Hepatocyte (in vitro differentiated cells): Measurements from ENCODE around the gene ELMO3. TPM values are rescaled to one million over a fixed set of nuclear protein-coding genes. Genes with fewer than 3 reads are reported as not detected.

Experiments used
- DNase-seq: peaks from one replicate; pipeline ENCODE4 v3.0.0-alpha.2; 2016; ENCODE audit warnings: low spot score
- H2AFZ ChIP-seq: fragments of 200-600 bp; sonication (generic); 2 replicates; pipeline ENCODE4 v1.6.0; 2016; ENCODE audit warnings: antibody characterized with exemption, mild to moderate bottlenecking
- H3K27ac ChIP-seq: fragments of 200-600 bp; sonication (generic); 2 replicates; pipeline ENCODE4 v1.5.1; 2016; ENCODE audit warnings: mild to moderate bottlenecking
- H3K27me3 ChIP-seq: fragments of 200-600 bp; sonication (generic); 2 replicates; pipeline ENCODE4 v1.6.1; 2016
- H3K36me3 ChIP-seq: fragments of 200-600 bp; sonication (generic); replicated peaks from 2 replicates; pipeline ENCODE4 v1.5.1; 2016; ENCODE audit warnings: low read depth; ENCODE audit not compliant: insufficient read depth
- H3K4me1 ChIP-seq: fragments of 200-600 bp; sonication (generic); 2 replicates; pipeline ENCODE4 v1.5.1; 2016; ENCODE audit warnings: mild to moderate bottlenecking, moderate library complexity; ENCODE audit not compliant: insufficient read depth
- H3K4me2 ChIP-seq: fragments of 200-600 bp; sonication (generic); 2 replicates; pipeline ENCODE4 v1.6.0; 2016
- H3K4me3 ChIP-seq: fragments of 200-600 bp; sonication (generic); 2 replicates; pipeline ENCODE4 v1.5.1; 2016; ENCODE audit warnings: mild to moderate bottlenecking
- H3K79me2 ChIP-seq: fragments of 200-600 bp; sonication (generic); 2 replicates; pipeline ENCODE4 v1.6.0; 2017; ENCODE audit warnings: mild to moderate bottlenecking
- H3K9me2 ChIP-seq: fragments of 200-600 bp; sonication (generic); replicated peaks from 2 replicates; pipeline ENCODE4 v1.6.0; 2017; ENCODE audit warnings: mild to moderate bottlenecking; ENCODE audit not compliant: insufficient read depth
- H3K9me3 ChIP-seq: fragments of 200-600 bp; sonication (generic); 2 replicates; pipeline ENCODE4 v1.5.1; 2016; ENCODE audit warnings: low read depth, mild to moderate bottlenecking
- H4K20me1 ChIP-seq: fragments of 200-600 bp; sonication (generic); 2 replicates; pipeline ENCODE4 v1.6.0; 2016; ENCODE audit warnings: mild to moderate bottlenecking; ENCODE audit not compliant: insufficient read depth, poor library complexity, severe bottlenecking
- EZH2 ChIP-seq: fragments of 200-600 bp; sonication (generic); IDR thresholded peaks from 2 replicates; pipeline ENCODE4 v1.6.1; 2016; ENCODE audit warnings: antibody characterized with exemption, mild to moderate bottlenecking, borderline replicate concordance
- EZH2phosphoT487 ChIP-seq: fragments of 200-600 bp; sonication (generic); IDR thresholded peaks from one replicate; pipeline ENCODE4 v1.6.1; 2018; ENCODE audit warnings: antibody characterized with exemption, mild to moderate bottlenecking, low read depth, moderate library complexity; ENCODE audit not compliant: unreplicated experiment, severe bottlenecking
- WGBS: methylation state at CpG from one replicate; pipeline ENCODE4 v1.1.6; 2016; ENCODE audit warnings: low lambda C conversion rate; ENCODE audit errors: missing lambda C conversion rate; 5-methylcytosine and 5-hydroxymethylcytosine counted together
- polyA plus RNA-seq: library from polyadenylated mRNA; unstranded; fragments of >200 nt; fragmentation: Nextera tagmentation; extraction: Ambion mirVana; gene quantifications from 2 replicates; pipeline ENCODE4 v1.2.1, GENCODE V29; 2016
- total RNA-seq: library from RNA; depleted of rRNA; stranded (reverse); fragments of >200 nt; gene quantifications from 2 replicates; pipeline ENCODE4 v1.2.3, GENCODE V29; 2014
- TF ChIP-seq, protein P1 (sequence below): fragments of 200-600 bp; sonication (generic); IDR thresholded peaks from 2 replicates; pipeline ENCODE4 v1.5.1; 2016; ENCODE audit warnings: antibody characterized with exemption, mild to moderate bottlenecking; ENCODE audit not compliant: poor library complexity

Gene ELMO3
- total and polyA plus RNA-seq, 2 experiments from 2014 or later, result 14.5 to 18.5 TPM

GRCh38 chr16:67213197-67214019 lies 14.5 kb downstream of the ELMO3 start:
- H3K27ac ChIP-seq, result no peak overlapping the region
- no peak for DNase-seq

GRCh38 chr16:67215706-67216105 lies 16.8 kb downstream of the ELMO3 start:
- TF ChIP-seq, protein P1, sequence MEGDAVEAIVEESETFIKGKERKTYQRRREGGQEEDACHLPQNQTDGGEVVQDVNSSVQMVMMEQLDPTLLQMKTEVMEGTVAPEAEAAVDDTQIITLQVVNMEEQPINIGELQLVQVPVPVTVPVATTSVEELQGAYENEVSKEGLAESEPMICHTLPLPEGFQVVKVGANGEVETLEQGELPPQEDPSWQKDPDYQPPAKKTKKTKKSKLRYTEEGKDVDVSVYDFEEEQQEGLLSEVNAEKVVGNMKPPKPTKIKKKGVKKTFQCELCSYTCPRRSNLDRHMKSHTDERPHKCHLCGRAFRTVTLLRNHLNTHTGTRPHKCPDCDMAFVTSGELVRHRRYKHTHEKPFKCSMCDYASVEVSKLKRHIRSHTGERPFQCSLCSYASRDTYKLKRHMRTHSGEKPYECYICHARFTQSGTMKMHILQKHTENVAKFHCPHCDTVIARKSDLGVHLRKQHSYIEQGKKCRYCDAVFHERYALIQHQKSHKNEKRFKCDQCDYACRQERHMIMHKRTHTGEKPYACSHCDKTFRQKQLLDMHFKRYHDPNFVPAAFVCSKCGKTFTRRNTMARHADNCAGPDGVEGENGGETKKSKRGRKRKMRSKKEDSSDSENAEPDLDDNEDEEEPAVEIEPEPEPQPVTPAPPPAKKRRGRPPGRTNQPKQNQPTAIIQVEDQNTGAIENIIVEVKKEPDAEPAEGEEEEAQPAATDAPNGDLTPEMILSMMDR, result no peak
- TF ChIP-seq EZH2phosphoT487, result no peak
- TF ChIP-seq EZH2, result no peak
- 83% methylated on average over 4 of the region's 5 CpGs for WGBS
- H3K27ac ChIP-seq, result no peak overlapping the region

More at GRCh38 chr16:67213197-67214019, 14.5 kb downstream of the ELMO3 start:
- no peak for TF ChIP-seq EZH2phosphoT487
- no peak for TF ChIP-seq EZH2
- TF ChIP-seq, protein P1, result no peak
- no peaks in the 10 kb centered on the region for H3K9me3 ChIP-seq
- 86% methylated on average over 8 of the region's 8 CpGs for WGBS
- no peak overlapping the region for H2AFZ ChIP-seq
- H3K9me2 ChIP-seq, result no peaks in the 10 kb centered on the region
- H3K79me2 ChIP-seq, result no peaks in the 10 kb centered on the region
- no peaks in the 10 kb centered on the region for H3K27me3 ChIP-seq
- H4K20me1 ChIP-seq, result no peaks in the 10 kb centered on the region
- no peaks in the 10 kb centered on the region for H3K36me3 ChIP-seq
- H3K4me1 ChIP-seq, result no peaks in the 10 kb centered on the region
- no peak overlapping the region for H3K4me3 ChIP-seq
- H3K4me2 ChIP-seq, result no peak overlapping the region

GRCh38 chr16:67216612-67217490 lies 17.9 kb downstream of the ELMO3 start:
- no peaks in the 10 kb centered on the region for H3K36me3 ChIP-seq
- TF ChIP-seq, protein P1, result no peak
- TF ChIP-seq EZH2phosphoT487 (no peak), EZH2 (no peak)
- H3K79me2 ChIP-seq, result no peaks in the 10 kb centered on the region
- no peak overlapping the region for H3K4me2 ChIP-seq
- H3K9me3 ChIP-seq, result no peaks in the 10 kb centered on the region
- no peak for DNase-seq
- WGBS, result 83% methylated on average over 18 of the region's 18 CpGs
- no peaks in the 10 kb centered on the region for H4K20me1 ChIP-seq
- H3K4me3 ChIP-seq, result no peak overlapping the region
- H3K4me1 ChIP-seq, result no peaks in the 10 kb centered on the region
- no peak overlapping the region for H3K27ac ChIP-seq
- no peaks in the 10 kb centered on the region for H3K27me3 ChIP-seq
- no peak overlapping the region for H2AFZ ChIP-seq
- no peaks in the 10 kb centered on the region for H3K9me2 ChIP-seq

More at GRCh38 chr16:67215706-67216105, 16.8 kb downstream of the ELMO3 start:
- H3K4me3 ChIP-seq, result no peak overlapping the region
- DNase-seq, result no peak
- H3K4me1 ChIP-seq, result no peaks in the 10 kb centered on the region
- H3K9me3 ChIP-seq, result no peaks in the 10 kb centered on the region
- H4K20me1 ChIP-seq, result no peaks in the 10 kb centered on the region
- no peaks in the 10 kb centered on the region for H3K36me3 ChIP-seq
- H3K4me2 ChIP-seq, result no peak overlapping the region
- no peaks in the 10 kb centered on the region for H3K9me2 ChIP-seq
- no peak overlapping the region for H2AFZ ChIP-seq
- H3K79me2 ChIP-seq, result no peaks in the 10 kb centered on the region
- no peaks in the 10 kb centered on the region for H3K27me3 ChIP-seq
